Globus pallidus (tissue), 1 donor: Measurements from ENCODE around the gene SPRR2G.
"Not testable (repeated sequence)": the region's sequence is repeated elsewhere in the genome, so short reads cannot be mapped to it uniquely, and the experiment has no call there.

ENCODE experiments used
- DNase-seq: peaks from one replicate; pipeline ENCODE4 v3.0.0-alpha.2; 2015; ENCODE audit warnings: low spot score

The SPRR2G gene

DNA sequence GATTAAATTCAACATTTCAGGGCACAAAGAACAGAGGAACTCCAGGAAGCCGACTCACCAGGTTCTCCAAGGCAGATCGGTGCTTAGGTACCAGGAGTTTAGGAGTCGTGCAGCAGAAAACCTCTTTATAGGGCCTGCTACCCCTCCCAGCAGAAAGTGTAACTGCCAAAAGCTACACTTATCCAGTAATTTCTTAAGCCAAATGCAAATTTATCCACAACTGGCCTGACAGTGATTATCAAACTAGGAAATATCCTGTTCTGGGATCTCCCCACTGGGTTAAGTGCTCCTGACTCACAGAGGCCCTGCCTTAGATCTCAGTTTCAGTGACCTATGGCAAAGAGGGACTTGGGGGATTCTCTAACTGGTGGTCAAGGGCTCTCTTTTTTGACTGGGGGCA, 37.3 kb downstream of the SPRR2G start, which contains the start of gene SPRR2F:
Gene SPRR2F (minus strand): TSS at position 101 of the 400 bp plus-strand sequence. CDS start 783 bp downstream, outside the sequence.
- DNase-seq = no peak

DNA sequence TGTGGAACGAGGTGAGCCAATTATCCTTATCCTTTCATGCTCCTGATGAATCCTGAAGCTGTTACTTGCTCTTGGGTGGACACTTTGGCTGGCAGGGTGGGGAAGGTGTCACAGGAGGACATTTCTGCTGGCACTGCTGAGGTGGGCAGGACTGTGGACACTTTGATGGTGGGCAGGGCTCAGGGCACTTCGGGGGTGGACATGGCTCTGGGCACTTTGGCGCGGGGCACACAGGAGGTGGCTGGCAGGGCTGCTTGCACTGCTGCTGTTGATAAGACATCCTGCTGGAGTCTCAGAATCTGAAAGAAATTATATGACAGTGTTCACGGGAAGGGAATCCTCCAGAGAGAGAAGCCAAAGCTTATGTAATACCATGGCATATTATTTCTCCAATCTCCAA, 38.2 kb downstream of the SPRR2G start:
- not testable (repeated sequence) for DNase-seq

DNA sequence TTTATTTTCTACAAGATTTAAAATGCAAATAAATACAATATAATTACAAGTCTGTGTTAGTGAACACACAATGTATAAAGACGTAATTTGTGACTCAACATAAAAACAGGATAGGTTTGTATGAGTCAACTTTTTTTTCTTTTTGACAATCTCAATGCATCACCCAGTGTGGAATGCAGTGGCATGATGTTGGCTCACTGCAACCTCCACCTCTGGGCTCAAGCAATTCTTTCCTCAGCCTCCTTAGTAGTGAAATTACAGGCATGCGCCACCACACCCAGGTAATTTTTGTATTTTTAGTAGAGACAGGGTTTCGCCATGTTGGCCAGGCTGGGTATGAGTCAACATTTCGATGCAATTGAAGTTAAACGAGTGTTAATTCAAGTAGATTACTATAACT, 50.4 kb downstream of the SPRR2G start:
- DNase-seq = no peak
